HG03469 (cell line): ENCODE results near the gene SMC6.

Source experiments
- ATAC-seq: cut with Tn5 transposase; IDR thresholded peaks from one replicate; pipeline ENCODE4 v1.9.1; 2021; ENCODE audit warnings: mild to moderate bottlenecking, moderate library complexity, moderate number of reproducible peaks; ENCODE audit not compliant: unreplicated experiment

Gene SMC6

GRCh38 chr2:17621781-17622180, 131.8 kb downstream of the SMC6 start:
- ATAC-seq: no peak

- ATAC-seq: no peak
Measured at GRCh38 chr2:17620841-17621240, 132.8 kb downstream of the SMC6 start.

GRCh38 chr2:17620280-17620679, 133.3 kb downstream of the SMC6 start:
- no peak for ATAC-seq

GRCh38 chr2:17617955-17618354, 135.7 kb downstream of the SMC6 start:
- ATAC-seq: no peak

- no peak for ATAC-seq
Measured at GRCh38 chr2:17617516-17617915, 136.1 kb downstream of the SMC6 start.

- ATAC-seq: no peak
Measured at GRCh38 chr2:17616405-17616804, 137.2 kb downstream of the SMC6 start.

GRCh38 chr2:17615728-17616351, 137.8 kb downstream of the SMC6 start:
- no peak for ATAC-seq

GRCh38 chr2:17615147-17615546, 138.5 kb downstream of the SMC6 start:
- no peak for ATAC-seq

GRCh38 chr2:17614174-17614930, 139.3 kb downstream of the SMC6 start:
- no peak for ATAC-seq
